GM12878 (cell line): ENCODE data around the gene NTN1.
"Not testable (repeated sequence)": the region's sequence is repeated elsewhere in the genome, so short reads cannot be mapped to it uniquely, and the experiment has no call there.

Experiments
- CREB1 ChIP-seq: IDR thresholded peaks from 2 replicates; pipeline ENCODE4 v1.6.1; 2012; ENCODE audit warnings: low read depth, mild to moderate bottlenecking, inconsistent platforms
- GABPA ChIP-seq: IDR thresholded peaks from 2 replicates; pipeline ENCODE4 v1.6.1; 2014; ENCODE audit warnings: antibody characterized with exemption, low read depth, mild to moderate bottlenecking, inconsistent platforms
- HCFC1 ChIP-seq: fragments of 150-350 bp; IDR thresholded peaks from 2 replicates; pipeline ENCODE4 v1.6.1; 2014; ENCODE audit warnings: low read length
- POLR2A ChIP-seq: IDR thresholded peaks from 2 replicates; pipeline ENCODE4 v1.6.1; 2011; ENCODE audit warnings: low read depth, mild to moderate bottlenecking, low read length
- RAD21 ChIP-seq: IDR thresholded peaks from 2 replicates; pipeline ENCODE4 v1.6.1; 2011; ENCODE audit warnings: mild to moderate bottlenecking, low read depth, low read length, moderate library complexity; ENCODE audit not compliant: insufficient read depth
- YY1 ChIP-seq: IDR thresholded peaks from 2 replicates; pipeline ENCODE4 v1.6.1; 2011; ENCODE audit warnings: low read depth, mild to moderate bottlenecking, low read length
- TF ChIP-seq, protein P1 (sequence below), 3 experiments: IDR thresholded peaks in 2 of 3; conservative IDR thresholded peaks in 1 of 3; 2 replicates each; pipeline ENCODE4 v1.5.1; 2011; ENCODE audit warnings: low read depth in 3 of 3, low read length in 3 of 3, mild to moderate bottlenecking in 3 of 3, control low read depth in 2 of 3, moderate library complexity in 2 of 3, inconsistent platforms in 1 of 3, mixed read lengths in 1 of 3; ENCODE audit not compliant: control insufficient read depth in 2 of 3, insufficient read depth in 1 of 3; ENCODE audit errors: extremely low read depth in 1 of 3
- TF ChIP-seq, protein P2 (sequence below): fragments of 450-650 bp; IDR thresholded peaks from 2 replicates; pipeline ENCODE4 v1.6.1; 2017; ENCODE audit warnings: mild to moderate bottlenecking

DNA sequence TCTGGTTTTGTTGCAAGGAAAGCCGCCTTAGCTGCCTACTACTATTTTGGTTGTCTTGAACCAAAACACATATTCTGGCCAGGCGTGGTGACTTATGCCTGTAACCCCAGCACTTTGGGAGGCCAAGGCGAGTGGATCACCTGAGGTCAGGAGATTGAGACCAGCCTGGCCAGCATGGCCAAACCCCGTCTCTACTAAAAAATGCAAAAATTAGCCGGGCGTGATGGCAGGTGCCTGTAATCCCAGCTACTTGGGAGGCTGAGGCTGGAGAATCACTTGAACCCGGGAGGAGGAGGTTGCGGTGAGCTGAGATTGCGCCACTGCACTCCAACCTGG, 236.3 kb downstream of the NTN1 start:
- TF ChIP-seq, protein P1, sequence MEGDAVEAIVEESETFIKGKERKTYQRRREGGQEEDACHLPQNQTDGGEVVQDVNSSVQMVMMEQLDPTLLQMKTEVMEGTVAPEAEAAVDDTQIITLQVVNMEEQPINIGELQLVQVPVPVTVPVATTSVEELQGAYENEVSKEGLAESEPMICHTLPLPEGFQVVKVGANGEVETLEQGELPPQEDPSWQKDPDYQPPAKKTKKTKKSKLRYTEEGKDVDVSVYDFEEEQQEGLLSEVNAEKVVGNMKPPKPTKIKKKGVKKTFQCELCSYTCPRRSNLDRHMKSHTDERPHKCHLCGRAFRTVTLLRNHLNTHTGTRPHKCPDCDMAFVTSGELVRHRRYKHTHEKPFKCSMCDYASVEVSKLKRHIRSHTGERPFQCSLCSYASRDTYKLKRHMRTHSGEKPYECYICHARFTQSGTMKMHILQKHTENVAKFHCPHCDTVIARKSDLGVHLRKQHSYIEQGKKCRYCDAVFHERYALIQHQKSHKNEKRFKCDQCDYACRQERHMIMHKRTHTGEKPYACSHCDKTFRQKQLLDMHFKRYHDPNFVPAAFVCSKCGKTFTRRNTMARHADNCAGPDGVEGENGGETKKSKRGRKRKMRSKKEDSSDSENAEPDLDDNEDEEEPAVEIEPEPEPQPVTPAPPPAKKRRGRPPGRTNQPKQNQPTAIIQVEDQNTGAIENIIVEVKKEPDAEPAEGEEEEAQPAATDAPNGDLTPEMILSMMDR (IDR thresholded peaks at IDR 0.05 in 2 of 3, conservative IDR thresholded peaks at IDR 0.05 in 1 of 3; ENCODE audit: control insufficient read depth in 2 of 3, extremely low read depth in 1 of 3, insufficient read depth in 1 of 3, low read depth in 3 of 3, low read length in 3 of 3), result not testable (repeated sequence)
- TF ChIP-seq POLR2A, GABPA, HCFC1, RAD21, YY1, CREB1: not testable (repeated sequence)
- TF ChIP-seq, protein P2, sequence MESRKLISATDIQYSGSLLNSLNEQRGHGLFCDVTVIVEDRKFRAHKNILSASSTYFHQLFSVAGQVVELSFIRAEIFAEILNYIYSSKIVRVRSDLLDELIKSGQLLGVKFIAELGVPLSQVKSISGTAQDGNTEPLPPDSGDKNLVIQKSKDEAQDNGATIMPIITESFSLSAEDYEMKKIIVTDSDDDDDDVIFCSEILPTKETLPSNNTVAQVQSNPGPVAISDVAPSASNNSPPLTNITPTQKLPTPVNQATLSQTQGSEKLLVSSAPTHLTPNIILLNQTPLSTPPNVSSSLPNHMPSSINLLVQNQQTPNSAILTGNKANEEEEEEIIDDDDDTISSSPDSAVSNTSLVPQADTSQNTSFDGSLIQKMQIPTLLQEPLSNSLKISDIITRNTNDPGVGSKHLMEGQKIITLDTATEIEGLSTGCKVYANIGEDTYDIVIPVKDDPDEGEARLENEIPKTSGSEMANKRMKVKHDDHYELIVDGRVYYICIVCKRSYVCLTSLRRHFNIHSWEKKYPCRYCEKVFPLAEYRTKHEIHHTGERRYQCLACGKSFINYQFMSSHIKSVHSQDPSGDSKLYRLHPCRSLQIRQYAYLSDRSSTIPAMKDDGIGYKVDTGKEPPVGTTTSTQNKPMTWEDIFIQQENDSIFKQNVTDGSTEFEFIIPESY, result not testable (repeated sequence)
